ENCODE results near the gene MYO10. TPM values are rescaled to one million over a fixed set of nuclear protein-coding genes. Genes with fewer than 3 reads are reported as not detected.

Gene MYO10
- total RNA-seq, 3 donors from 2014 or later (not counting 1 experiment from before 2014, with no cell fraction given): 0.83 to 1.2 TPM; not detected in 1

- no peak for TF ChIP-seq CTCF (IDR thresholded peaks at IDR 0.05)
- no peak overlapping the region for H3K27ac ChIP-seq (ENCODE audit: low read length)
- no peaks in the 10 kb centered on the region for H3K9me3 ChIP-seq (ENCODE audit: control insufficient read depth, insufficient read depth, low read length)
- Mint-ChIP-seq H3K27me3 (ENCODE audit: low read depth in 2 of 2) (no peaks in the 10 kb centered on the region), H3K9me3 (no peaks in the 10 kb centered on the region), H3K36me3 (no peaks in the 10 kb centered on the region), H3K4me1 (no peaks in the 10 kb centered on the region), H3K4me3 (no peak overlapping the region), H3K27ac (no peak overlapping the region)
- DNase-seq (no peak), ATAC-seq (no peak)
- no peaks in the 10 kb centered on the region for H3K27me3 ChIP-seq (ENCODE audit: control insufficient read depth, insufficient read depth, low read length)
- no peaks in the 10 kb centered on the region for H3K36me3 ChIP-seq (ENCODE audit: control insufficient read depth, insufficient read depth, low read length)
- H3K4me1 ChIP-seq (ENCODE audit: control insufficient read depth, insufficient read depth, low read length): no peaks in the 10 kb centered on the region
- WGBS (ENCODE audit: insufficient coverage): 85% methylated on average over 8 of the region's 10 CpGs
- intact Hi-C loops (cut with micrococcal nuclease): no loop called here
- H3K4me3 ChIP-seq (ENCODE audit: low read length): no peak overlapping the region
Measured at GRCh38 chr5:16776611-16777251, 159.4 kb downstream of the MYO10 start.

- Mint-ChIP-seq H3K27ac (no peak overlapping the region), H3K4me1 (no peaks in the 10 kb centered on the region), H3K36me3 (no peaks in the 10 kb centered on the region), H3K27me3 (ENCODE audit: low read depth in 2 of 2) (no peaks in the 10 kb centered on the region), H3K4me3 (no peak overlapping the region), H3K9me3 (no peaks in the 10 kb centered on the region)
- DNase-seq: no peak
- no peaks in the 10 kb centered on the region for H3K27me3 ChIP-seq (ENCODE audit: control insufficient read depth, insufficient read depth, low read length)
- TF ChIP-seq CTCF (IDR thresholded peaks at IDR 0.05): no peak
- intact Hi-C loops (cut with micrococcal nuclease): no loop called here
- 88% methylated on average over 2 of the region's 4 CpGs for WGBS (ENCODE audit: insufficient coverage)
- H3K36me3 ChIP-seq (ENCODE audit: control insufficient read depth, insufficient read depth, low read length): no peaks in the 10 kb centered on the region
- H3K4me1 ChIP-seq (ENCODE audit: control insufficient read depth, insufficient read depth, low read length): no peaks in the 10 kb centered on the region
- no peaks in the 10 kb centered on the region for H3K9me3 ChIP-seq (ENCODE audit: control insufficient read depth, insufficient read depth, low read length)
- H3K4me3 ChIP-seq (ENCODE audit: low read length): no peak overlapping the region
- H3K27ac ChIP-seq (ENCODE audit: low read length): no peak overlapping the region
- ATAC-seq: no peak
Measured at GRCh38 chr5:16774806-16775205, 161.3 kb downstream of the MYO10 start.

- intact Hi-C loops (cut with micrococcal nuclease): no loop called here
- no peak overlapping the region for H3K27ac Mint-ChIP-seq
- WGBS (ENCODE audit: insufficient coverage): 81% methylated on average over 3 of the region's 3 CpGs
- no peaks in the 10 kb centered on the region for H3K4me1 ChIP-seq (ENCODE audit: control insufficient read depth, insufficient read depth, low read length)
- H3K4me3 Mint-ChIP-seq: no peak overlapping the region
- H3K27ac ChIP-seq (ENCODE audit: low read length): no peak overlapping the region
- H3K27me3 ChIP-seq (ENCODE audit: control insufficient read depth, insufficient read depth, low read length): no peaks in the 10 kb centered on the region
- H3K9me3 Mint-ChIP-seq: no peaks in the 10 kb centered on the region
- no peaks in the 10 kb centered on the region for H3K36me3 Mint-ChIP-seq
- H3K9me3 ChIP-seq (ENCODE audit: control insufficient read depth, insufficient read depth, low read length): no peaks in the 10 kb centered on the region
- H3K4me1 Mint-ChIP-seq: no peaks in the 10 kb centered on the region
- no peak for TF ChIP-seq CTCF (IDR thresholded peaks at IDR 0.05)
- no peak for ATAC-seq
- DNase-seq: no peak
- no peaks in the 10 kb centered on the region for H3K27me3 Mint-ChIP-seq (ENCODE audit: low read depth in 2 of 2)
- no peak overlapping the region for H3K4me3 ChIP-seq (ENCODE audit: low read length)
- no peaks in the 10 kb centered on the region for H3K36me3 ChIP-seq (ENCODE audit: control insufficient read depth, insufficient read depth, low read length)
Measured at GRCh38 chr5:16773991-16774390, 162.1 kb downstream of the MYO10 start.

- H3K27ac Mint-ChIP-seq: no peak overlapping the region
- H3K4me1 ChIP-seq (ENCODE audit: control insufficient read depth, insufficient read depth, low read length): no peaks in the 10 kb centered on the region
- no peaks in the 10 kb centered on the region for H3K9me3 ChIP-seq (ENCODE audit: control insufficient read depth, insufficient read depth, low read length)
- H3K4me3 Mint-ChIP-seq: no peak overlapping the region
- no peak overlapping the region for H3K27ac ChIP-seq (ENCODE audit: low read length)
- whole genome bisulfite sequencing (ENCODE audit: insufficient coverage): 94% methylated on average over 3 of the region's 3 CpGs
- TF ChIP-seq CTCF (IDR thresholded peaks at IDR 0.05): no peak
- intact Hi-C loops (cut with micrococcal nuclease): no loop called here
- ATAC-seq (no peak), DNase-seq (no peak)
- no peaks in the 10 kb centered on the region for H3K36me3 Mint-ChIP-seq
- no peak overlapping the region for H3K4me3 ChIP-seq (ENCODE audit: low read length)
- H3K27me3 Mint-ChIP-seq (ENCODE audit: low read depth in 2 of 2): no peaks in the 10 kb centered on the region
- H3K4me1 Mint-ChIP-seq: no peaks in the 10 kb centered on the region
- H3K9me3 Mint-ChIP-seq: no peaks in the 10 kb centered on the region
- no peaks in the 10 kb centered on the region for H3K27me3 ChIP-seq (ENCODE audit: control insufficient read depth, insufficient read depth, low read length)
- H3K36me3 ChIP-seq (ENCODE audit: control insufficient read depth, insufficient read depth, low read length): no peaks in the 10 kb centered on the region
Measured at GRCh38 chr5:16772556-16772955, 163.5 kb downstream of the MYO10 start.

Data from natural killer cell (primary cell).